Ascending aorta (tissue), 2 donors: ENCODE measurements around the gene CCND2. TPM values are rescaled to one million over a fixed set of nuclear protein-coding genes. Genes with fewer than 3 reads are reported as not detected.

ENCODE experiments used
- DNase-seq, 2 donors: peaks; one replicate each; pipeline ENCODE4 v3.0.0-alpha.2; 2019; ENCODE audit warnings: low spot score in 2 of 2
- H3K27ac ChIP-seq, 2 donors: fragments of 200-600 bp; sonication (generic); one replicate each; pipeline ENCODE4 v1.5.1; 2016 to 2017; ENCODE audit warnings: mild to moderate bottlenecking in 1 of 2
- H3K27me3 ChIP-seq: fragments of 200-600 bp; sonication (generic); one replicate; pipeline ENCODE4 v1.5.1; 2017
- H3K36me3 ChIP-seq, 2 donors: fragments of 200-600 bp; sonication (generic); one replicate each; pipeline ENCODE4 v1.5.1; 2016
- H3K4me1 ChIP-seq, 2 donors: fragments of 200-600 bp; sonication (generic); one replicate each; pipeline ENCODE4 v1.5.1; 2016 to 2017; ENCODE audit warnings: mild to moderate bottlenecking in 1 of 2
- H3K4me3 ChIP-seq, 2 donors: fragments of 200-600 bp; sonication (generic); one replicate each; pipeline ENCODE4 v1.5.1; 2016 to 2017; ENCODE audit warnings: mild to moderate bottlenecking in 1 of 2
- H3K9me3 ChIP-seq, 2 donors: fragments of 200-600 bp; sonication (generic); one replicate each; pipeline ENCODE4 v1.5.1; 2016
- CTCF ChIP-seq, 3 experiments: fragments of 200-600 bp in 2 of 3; fragments of 450-650 bp in 1 of 3; sonication (generic) in 2 of 3; IDR thresholded peaks; one replicate each; pipeline ENCODE4 v1.5.1; 2016 to 2019; ENCODE audit warnings: antibody characterized with exemption in 3 of 3, mild to moderate bottlenecking in 1 of 3, moderate library complexity in 1 of 3
- intact Hi-C: fragments of 100-400 bp; cut with DNase I; formaldehyde crosslinking; loops from one replicate; pipeline ENCODE4 v1.15.1; 2023
- total RNA-seq: library from RNA; depleted of rRNA; stranded (reverse); fragments of >200 nt; gene quantifications from one replicate; pipeline ENCODE4 v1.1.0, GENCODE V29; 2016

CCND2 gene
- total RNA-seq, 1 donor from 2014 or later = 150 TPM

DNA sequence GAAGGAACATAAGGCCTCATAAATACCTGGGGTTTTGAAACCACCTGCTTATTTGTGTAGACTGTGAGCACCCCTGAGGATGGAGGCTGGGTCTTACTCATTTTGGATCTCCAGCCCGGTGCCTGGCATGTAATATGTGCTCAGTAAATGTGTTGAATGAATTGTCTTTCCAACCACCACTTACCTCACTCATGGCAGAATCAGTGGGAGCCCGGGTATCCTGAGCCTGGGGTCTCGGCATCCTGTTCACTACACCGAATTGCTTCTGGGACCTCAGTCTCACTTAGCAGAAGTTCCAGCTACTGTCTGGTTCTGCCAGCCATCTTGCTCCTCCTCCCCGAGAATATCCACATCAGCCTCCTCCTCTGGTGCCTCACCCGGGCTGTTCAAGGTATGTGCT lies 43.0 kb upstream of the CCND2 start:
- H3K9me3 ChIP-seq = no peaks in the 10 kb centered on the region
- intact Hi-C loops = no loop called here
- TF ChIP-seq CTCF (IDR thresholded peaks at IDR 0.05) = no peak
- no peaks in the 10 kb centered on the region for H3K4me1 ChIP-seq
- no peaks in the 10 kb centered on the region for H3K36me3 ChIP-seq
- no peaks in the 10 kb centered on the region for H3K27me3 ChIP-seq
- no peak overlapping the region for H3K27ac ChIP-seq
- no peak for DNase-seq
- no peak overlapping the region for H3K4me3 ChIP-seq

GRCh38 chr12:4238577-4238976 lies 35.0 kb upstream of the CCND2 start:
- Histone ChIP-seq H3K27ac (no peak overlapping the region), H3K27me3 (no peaks in the 10 kb centered on the region), H3K4me1 (no peaks in the 10 kb centered on the region), H3K36me3 (no peaks in the 10 kb centered on the region), H3K9me3 (peaks cover 0 to 5% of the 10 kb centered on the region in 2 donors), H3K4me3 (no peak overlapping the region)
- intact Hi-C loops = no loop called here
- TF ChIP-seq CTCF (IDR thresholded peaks at IDR 0.05) = no peak
- DNase-seq = no peak

- Histone ChIP-seq H3K4me1 (no peaks in the 10 kb centered on the region), H3K27ac (no peak overlapping the region), H3K9me3 (peaks cover 0 to 5% of the 10 kb centered on the region in 2 donors), H3K27me3 (no peaks in the 10 kb centered on the region), H3K4me3 (no peak overlapping the region), H3K36me3 (no peaks in the 10 kb centered on the region)
- intact Hi-C loops = no loop called here
- DNase-seq = no peak
- TF ChIP-seq CTCF (IDR thresholded peaks at IDR 0.05) = no peak
These were observed 33.8 kb upstream of the CCND2 start for GRCh38 chr12:4239746-4240145.

DNA sequence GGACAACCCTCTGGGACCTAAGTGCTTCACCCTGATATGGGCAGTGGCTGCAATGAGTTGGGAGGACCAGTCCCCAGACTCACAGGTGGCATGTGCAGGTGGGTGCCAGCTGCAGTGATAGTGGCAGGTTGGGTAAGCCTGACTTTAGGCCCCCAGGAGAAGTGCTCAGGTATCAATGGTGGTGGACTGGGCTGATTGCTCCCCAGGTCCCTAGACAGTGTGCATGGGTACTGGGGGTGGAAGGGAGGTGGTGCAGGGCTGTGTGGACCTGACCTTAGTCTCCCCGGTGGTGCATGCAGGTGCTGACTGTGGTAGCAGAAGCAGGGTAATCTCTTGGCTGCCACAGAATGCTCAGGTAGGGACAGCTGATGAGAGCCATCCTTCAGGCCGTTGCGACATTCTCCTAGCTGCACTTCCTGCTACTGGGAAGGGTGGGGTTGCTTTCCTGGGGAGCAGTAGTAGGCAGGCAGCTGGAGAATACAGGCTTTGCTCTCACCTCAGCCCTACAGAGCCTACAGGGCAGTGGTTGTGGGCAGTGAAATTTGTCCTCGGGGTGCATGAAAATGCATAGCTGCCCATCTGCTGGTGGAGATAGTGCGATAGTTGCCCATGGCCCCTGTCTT lies 33.3 kb upstream of the CCND2 start:
- DNase-seq = no peak
- H3K4me1 ChIP-seq = no peaks in the 10 kb centered on the region
- H3K27ac ChIP-seq = no peak overlapping the region
- H3K4me3 ChIP-seq = no peak overlapping the region
- H3K36me3 ChIP-seq = no peaks in the 10 kb centered on the region
- TF ChIP-seq CTCF (IDR thresholded peaks at IDR 0.05) = no peak
- H3K27me3 ChIP-seq = no peaks in the 10 kb centered on the region
- intact Hi-C loops = no loop called here
- H3K9me3 ChIP-seq = peaks cover 0 to 5% of the 10 kb centered on the region in 2 donors

GRCh38 chr12:4240981-4241380 lies 32.6 kb upstream of the CCND2 start:
- Histone ChIP-seq H3K36me3 (no peaks in the 10 kb centered on the region), H3K27me3 (no peaks in the 10 kb centered on the region), H3K4me3 (no peak overlapping the region), H3K9me3 (peaks cover 0 to 5% of the 10 kb centered on the region in 2 donors), H3K4me1 (no peaks in the 10 kb centered on the region), H3K27ac (no peak overlapping the region)
- no peak for TF ChIP-seq CTCF (IDR thresholded peaks at IDR 0.05)
- no peak for DNase-seq
- intact Hi-C loops = no loop called here

DNA sequence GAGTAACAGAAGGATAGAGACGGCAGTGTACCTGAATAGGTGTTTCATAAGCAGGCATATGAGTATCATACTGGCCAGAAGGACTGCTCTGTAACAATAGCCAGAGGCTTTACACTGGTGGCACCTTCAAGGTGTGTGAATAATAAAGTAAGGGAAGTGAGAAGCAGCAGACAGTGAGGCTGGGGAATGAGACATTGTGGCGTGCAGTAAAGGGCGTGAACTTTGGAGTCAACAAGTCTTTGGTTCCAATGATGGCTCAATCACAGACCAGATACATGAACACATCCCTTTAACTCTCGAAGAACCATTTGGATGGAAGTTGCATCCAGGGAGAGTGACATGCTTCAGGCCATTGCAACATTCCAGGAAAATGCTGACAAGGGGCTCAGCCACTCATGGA lies 32.0 kb upstream of the CCND2 start:
- Histone ChIP-seq H3K36me3 (no peaks in the 10 kb centered on the region), H3K9me3 (peaks cover 0 to 5% of the 10 kb centered on the region in 2 donors), H3K27ac (no peak overlapping the region), H3K4me3 (no peak overlapping the region), H3K27me3 (no peaks in the 10 kb centered on the region), H3K4me1 (no peaks in the 10 kb centered on the region)
- intact Hi-C loops = no loop called here
- no peak for TF ChIP-seq CTCF (IDR thresholded peaks at IDR 0.05)
- no peak for DNase-seq
